ENCODE measurements around the gene PHACTR2. TPM values are rescaled to one million over a fixed set of nuclear protein-coding genes. Genes with fewer than 3 reads are reported as not detected.

The PHACTR2 gene
- total RNA-seq, 1 donor from 2014 or later: 44.7 TPM

DNA sequence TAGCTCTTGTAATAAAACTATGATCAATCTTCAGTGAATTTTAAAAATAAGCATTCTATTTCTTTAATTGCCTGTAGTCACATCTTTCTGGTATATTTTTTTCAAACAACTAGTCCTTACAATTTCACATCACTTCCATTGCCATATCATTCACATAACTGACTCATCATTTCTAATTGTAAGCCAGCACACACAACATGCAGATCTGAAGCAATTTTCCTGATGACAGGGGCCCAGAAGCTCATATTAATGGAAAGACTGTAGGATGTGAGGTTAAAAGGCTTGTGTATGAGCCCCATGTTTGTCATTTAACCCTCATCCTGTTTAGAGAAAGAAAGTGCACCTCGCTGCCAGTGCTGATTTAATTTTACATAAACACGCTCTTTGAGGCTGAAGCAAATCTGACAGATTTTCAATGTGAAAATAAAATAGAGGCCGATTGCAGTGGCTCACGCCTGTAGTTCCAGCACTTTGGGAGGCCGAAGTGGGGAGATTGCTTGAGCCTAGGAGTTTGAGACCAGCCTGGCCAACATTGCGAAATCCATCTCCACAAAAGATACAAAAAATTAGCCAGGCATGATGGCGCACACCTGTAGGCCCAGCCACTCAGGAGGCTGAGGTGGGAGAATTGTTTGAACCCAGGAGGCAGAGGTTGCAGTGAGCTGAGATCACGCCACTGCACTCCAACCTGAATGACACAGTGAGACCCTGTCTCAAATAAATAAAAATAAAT lies 125.2 kb downstream of the PHACTR2 start:
- Mint-ChIP-seq H3K36me3 (ENCODE audit: low read depth, unreplicated experiment) (peaks cover 20% of the 10 kb centered on the region), H3K4me3 (ENCODE audit: unreplicated experiment) (no peak overlapping the region), H3K27me3 (ENCODE audit: low read depth, unreplicated experiment) (no peaks in the 10 kb centered on the region), H3K27ac (ENCODE audit: unreplicated experiment) (no peak overlapping the region), H3K9me3 (ENCODE audit: unreplicated experiment) (peaks cover 20% of the 10 kb centered on the region), H3K4me1 (ENCODE audit: low read depth, unreplicated experiment) (peaks cover 16% of the 10 kb centered on the region)
- Histone ChIP-seq H3K36me3 (ENCODE audit: insufficient read depth, low read length) (peaks cover 5% of the 10 kb centered on the region), H3K4me2 (ENCODE audit: low read length) (no peak overlapping the region), H4K20me1 (ENCODE audit: insufficient read depth, low read length) (no peaks in the 10 kb centered on the region), H3K4me3 (ENCODE audit: insufficient read depth, low read depth, low read length) (no peak overlapping the region), H3K27ac (ENCODE audit: low read depth, low read length) (no peak overlapping the region), H3K4me1 (ENCODE audit: insufficient read depth, low read length) (peaks cover 23% of the 10 kb centered on the region), H3K9ac (ENCODE audit: low read length) (no peak overlapping the region), H3K79me2 (ENCODE audit: insufficient read depth, low read length) (no peaks in the 10 kb centered on the region), H2AFZ (ENCODE audit: low read depth, low read length) (no peak overlapping the region), H3K27me3 (ENCODE audit: insufficient read depth, low read length) (no peaks in the 10 kb centered on the region), H3K9me3 (ENCODE audit: insufficient read depth, low read depth, low read length) (no peaks in the 10 kb centered on the region)
- no peak for FAIRE-seq
- TF ChIP-seq, protein P1, sequence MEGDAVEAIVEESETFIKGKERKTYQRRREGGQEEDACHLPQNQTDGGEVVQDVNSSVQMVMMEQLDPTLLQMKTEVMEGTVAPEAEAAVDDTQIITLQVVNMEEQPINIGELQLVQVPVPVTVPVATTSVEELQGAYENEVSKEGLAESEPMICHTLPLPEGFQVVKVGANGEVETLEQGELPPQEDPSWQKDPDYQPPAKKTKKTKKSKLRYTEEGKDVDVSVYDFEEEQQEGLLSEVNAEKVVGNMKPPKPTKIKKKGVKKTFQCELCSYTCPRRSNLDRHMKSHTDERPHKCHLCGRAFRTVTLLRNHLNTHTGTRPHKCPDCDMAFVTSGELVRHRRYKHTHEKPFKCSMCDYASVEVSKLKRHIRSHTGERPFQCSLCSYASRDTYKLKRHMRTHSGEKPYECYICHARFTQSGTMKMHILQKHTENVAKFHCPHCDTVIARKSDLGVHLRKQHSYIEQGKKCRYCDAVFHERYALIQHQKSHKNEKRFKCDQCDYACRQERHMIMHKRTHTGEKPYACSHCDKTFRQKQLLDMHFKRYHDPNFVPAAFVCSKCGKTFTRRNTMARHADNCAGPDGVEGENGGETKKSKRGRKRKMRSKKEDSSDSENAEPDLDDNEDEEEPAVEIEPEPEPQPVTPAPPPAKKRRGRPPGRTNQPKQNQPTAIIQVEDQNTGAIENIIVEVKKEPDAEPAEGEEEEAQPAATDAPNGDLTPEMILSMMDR (IDR thresholded peaks at IDR 0.05; ENCODE audit: insufficient read depth, low read depth, low read length): no peak
- no peak for TF ChIP-seq EZH2 (IDR thresholded peaks at IDR 0.05; ENCODE audit: insufficient read depth, low read length)
- DNase-seq (ENCODE audit: low read depth): peak; percentile 29

DNA sequence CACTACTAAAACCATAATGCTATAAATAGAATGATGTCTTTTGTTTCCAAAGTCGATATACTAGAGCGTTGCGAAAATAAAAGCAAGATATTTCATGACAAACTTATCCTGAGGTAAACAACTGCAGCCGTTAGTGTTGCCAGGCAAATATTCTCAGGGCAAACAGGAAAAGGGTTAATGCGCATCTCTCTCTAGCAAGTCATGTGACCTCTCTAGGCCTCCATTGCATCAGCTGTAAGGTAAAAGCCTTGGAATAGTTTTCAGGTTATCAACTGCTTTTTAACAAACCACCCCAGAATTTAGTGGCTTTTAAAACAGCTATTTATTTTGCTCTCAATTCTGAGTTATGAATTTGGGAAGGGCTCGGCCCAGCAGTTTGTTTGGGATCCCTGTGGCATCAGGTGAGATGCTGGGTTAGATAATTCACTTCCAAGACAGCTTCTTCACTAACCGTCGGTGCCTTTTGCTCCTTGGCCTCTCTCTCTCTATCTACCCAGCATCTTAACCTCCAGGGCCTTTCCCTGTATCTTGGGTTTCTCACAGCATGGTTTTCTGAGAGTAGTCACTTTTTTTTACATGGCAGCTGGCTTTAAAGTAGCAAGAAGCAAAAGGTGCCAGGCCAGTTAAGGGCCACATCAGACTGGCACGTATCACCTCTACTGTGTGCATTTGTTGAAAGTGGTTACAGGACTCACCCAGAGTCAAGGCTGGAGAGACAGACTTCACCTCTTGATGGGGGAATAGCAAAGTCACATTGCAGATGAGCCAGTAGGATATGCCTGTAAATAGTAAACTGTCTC lies 126.2 kb downstream of the PHACTR2 start:
- H3K4me3 Mint-ChIP-seq (ENCODE audit: unreplicated experiment): no peak overlapping the region
- peaks cover 17% of the 10 kb centered on the region for H3K9me3 Mint-ChIP-seq (ENCODE audit: unreplicated experiment)
- Histone ChIP-seq H2AFZ (ENCODE audit: low read depth, low read length) (no peak overlapping the region), H3K9me3 (ENCODE audit: insufficient read depth, low read depth, low read length) (no peaks in the 10 kb centered on the region), H3K36me3 (ENCODE audit: insufficient read depth, low read length) (peaks cover 5% of the 10 kb centered on the region), H3K79me2 (ENCODE audit: insufficient read depth, low read length) (no peaks in the 10 kb centered on the region), H3K4me2 (ENCODE audit: low read length) (no peak overlapping the region), H3K4me1 (ENCODE audit: insufficient read depth, low read length) (peaks cover 23% of the 10 kb centered on the region), H3K9ac (ENCODE audit: low read length) (no peak overlapping the region), H3K4me3 (ENCODE audit: insufficient read depth, low read depth, low read length) (no peak overlapping the region), H3K27me3 (ENCODE audit: insufficient read depth, low read length) (no peaks in the 10 kb centered on the region), H3K27ac (ENCODE audit: low read depth, low read length) (no peak overlapping the region), H4K20me1 (ENCODE audit: insufficient read depth, low read length) (no peaks in the 10 kb centered on the region)
- H3K27ac Mint-ChIP-seq (ENCODE audit: unreplicated experiment): no peak overlapping the region
- DNase-seq (ENCODE audit: low read depth) (no peak), FAIRE-seq (no peak)
- no peak for TF ChIP-seq EZH2 (IDR thresholded peaks at IDR 0.05; ENCODE audit: insufficient read depth, low read length)
- TF ChIP-seq, protein P1 (IDR thresholded peaks at IDR 0.05; ENCODE audit: insufficient read depth, low read depth, low read length): no peak
- peaks cover 16% of the 10 kb centered on the region for H3K4me1 Mint-ChIP-seq (ENCODE audit: low read depth, unreplicated experiment)
- H3K36me3 Mint-ChIP-seq (ENCODE audit: low read depth, unreplicated experiment): peaks cover 19% of the 10 kb centered on the region
- no peaks in the 10 kb centered on the region for H3K27me3 Mint-ChIP-seq (ENCODE audit: low read depth, unreplicated experiment)

Data from astrocyte (in vitro differentiated cells and primary cell).